GM12891 (cell line): ENCODE results near the gene MAN2C1.
"Not testable (repeated sequence)": the region's sequence is repeated elsewhere in the genome, so short reads cannot be mapped to it uniquely, and the experiment has no call there.

Source experiments
- POLR2A ChIP-seq: IDR thresholded peaks from 2 replicates; pipeline ENCODE4 v1.6.1; 2011; ENCODE audit warnings: low read depth, low read length, control low read depth
- TAF1 ChIP-seq: IDR thresholded peaks from 2 replicates; pipeline ENCODE4 v1.6.1; 2011; ENCODE audit warnings: low read depth, low read length, control low read depth

- TF ChIP-seq TAF1, POLR2A: not testable (repeated sequence)
Observed at GRCh38 chr15:75343953-75344352, 24.5 kb downstream of the MAN2C1 start.
